ENCODE measurements around the gene TMEFF2.

Gene TMEFF2

DNA sequence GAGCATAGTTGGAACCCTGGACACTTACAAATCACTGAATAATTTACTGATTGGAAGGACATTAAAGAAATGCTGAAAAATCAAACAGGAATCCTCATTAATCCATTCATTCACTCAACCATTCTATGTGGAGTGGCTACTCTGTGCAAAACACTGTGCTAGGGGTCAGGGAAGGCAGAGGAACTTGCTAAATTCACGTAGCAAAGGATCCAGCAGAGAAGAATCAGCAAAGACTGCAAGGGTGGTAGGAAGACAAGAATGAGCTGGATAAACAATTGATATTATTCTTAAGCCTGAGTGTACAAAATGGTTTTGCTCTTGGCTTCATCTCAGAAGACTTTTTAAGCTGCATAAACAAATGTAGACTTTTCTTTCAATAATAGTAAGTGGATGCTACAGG, 183.5 kb downstream of the TMEFF2 start:
- TF ChIP-seq, protein P1, sequence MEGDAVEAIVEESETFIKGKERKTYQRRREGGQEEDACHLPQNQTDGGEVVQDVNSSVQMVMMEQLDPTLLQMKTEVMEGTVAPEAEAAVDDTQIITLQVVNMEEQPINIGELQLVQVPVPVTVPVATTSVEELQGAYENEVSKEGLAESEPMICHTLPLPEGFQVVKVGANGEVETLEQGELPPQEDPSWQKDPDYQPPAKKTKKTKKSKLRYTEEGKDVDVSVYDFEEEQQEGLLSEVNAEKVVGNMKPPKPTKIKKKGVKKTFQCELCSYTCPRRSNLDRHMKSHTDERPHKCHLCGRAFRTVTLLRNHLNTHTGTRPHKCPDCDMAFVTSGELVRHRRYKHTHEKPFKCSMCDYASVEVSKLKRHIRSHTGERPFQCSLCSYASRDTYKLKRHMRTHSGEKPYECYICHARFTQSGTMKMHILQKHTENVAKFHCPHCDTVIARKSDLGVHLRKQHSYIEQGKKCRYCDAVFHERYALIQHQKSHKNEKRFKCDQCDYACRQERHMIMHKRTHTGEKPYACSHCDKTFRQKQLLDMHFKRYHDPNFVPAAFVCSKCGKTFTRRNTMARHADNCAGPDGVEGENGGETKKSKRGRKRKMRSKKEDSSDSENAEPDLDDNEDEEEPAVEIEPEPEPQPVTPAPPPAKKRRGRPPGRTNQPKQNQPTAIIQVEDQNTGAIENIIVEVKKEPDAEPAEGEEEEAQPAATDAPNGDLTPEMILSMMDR (conservative IDR thresholded peaks at IDR 0.05; ENCODE audit: low read length), result no peak
- no peak overlapping the region for H3K4me3 ChIP-seq (ENCODE audit: low read length)
- no peak for DNase-seq (ENCODE audit: low read depth)

DNA sequence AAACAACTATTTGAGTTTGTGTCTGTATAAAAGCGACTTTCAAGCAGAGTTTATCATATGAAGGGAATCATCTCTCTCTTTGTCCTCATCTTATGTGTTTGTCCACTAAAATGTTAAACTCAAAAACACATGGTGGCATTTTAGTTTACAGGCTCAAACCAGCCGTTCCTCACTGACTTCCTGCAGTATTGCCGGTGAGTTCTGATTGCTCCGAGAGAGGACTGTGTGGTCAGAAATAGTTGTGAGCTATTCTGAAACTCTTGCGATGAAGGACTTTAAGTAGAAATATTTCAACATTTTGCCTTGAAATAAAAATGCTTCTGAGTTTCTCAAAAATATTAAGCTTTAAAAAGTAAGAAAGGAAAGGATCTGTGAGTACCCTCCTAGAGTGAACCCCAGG, 184.7 kb downstream of the TMEFF2 start:
- TF ChIP-seq, protein P1 (conservative IDR thresholded peaks at IDR 0.05; ENCODE audit: low read length), result no peak
- DNase-seq (ENCODE audit: low read depth), result no peak

DNA sequence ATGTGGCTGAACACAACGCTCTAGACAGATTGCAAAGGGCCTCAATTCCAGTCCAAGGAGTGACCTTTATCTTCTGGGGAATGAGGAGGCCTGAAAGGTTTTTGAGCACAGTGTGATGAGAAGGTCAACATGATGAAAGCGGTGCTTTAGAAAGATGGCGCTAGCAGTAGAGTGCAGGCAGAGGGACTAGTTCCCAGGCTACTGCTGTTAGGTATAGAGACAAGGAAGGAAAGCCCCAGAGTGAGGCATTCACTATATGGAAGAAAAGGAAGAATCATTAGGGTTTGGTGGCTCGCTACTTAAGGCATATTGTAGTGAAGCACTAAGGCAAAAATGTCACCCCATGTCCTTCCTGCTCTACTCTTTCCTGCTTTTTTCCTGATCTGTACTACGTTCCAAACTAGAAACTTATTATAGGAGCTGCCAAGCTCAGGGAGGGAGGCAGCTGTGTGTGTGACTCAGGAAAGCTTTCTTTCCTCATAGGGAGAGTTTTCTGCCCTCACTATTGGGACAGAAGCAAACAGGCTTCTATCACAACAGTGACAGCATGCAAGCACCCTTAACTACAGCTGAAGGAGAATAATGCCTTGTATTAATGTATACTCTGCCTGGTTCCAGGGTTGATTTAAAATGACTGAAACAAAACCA, 187.0 kb downstream of the TMEFF2 start:
- DNase-seq (ENCODE audit: low read depth), result peak; percentile 26
- no peak overlapping the region for H3K4me3 ChIP-seq (ENCODE audit: low read length)
- TF ChIP-seq, protein P1 (conservative IDR thresholded peaks at IDR 0.05; ENCODE audit: low read length), result no peak

More for the DNA sequence above, 184.7 kb downstream of the TMEFF2 start:
- H3K4me3 ChIP-seq (ENCODE audit: low read length), result no peak overlapping the region

DNA sequence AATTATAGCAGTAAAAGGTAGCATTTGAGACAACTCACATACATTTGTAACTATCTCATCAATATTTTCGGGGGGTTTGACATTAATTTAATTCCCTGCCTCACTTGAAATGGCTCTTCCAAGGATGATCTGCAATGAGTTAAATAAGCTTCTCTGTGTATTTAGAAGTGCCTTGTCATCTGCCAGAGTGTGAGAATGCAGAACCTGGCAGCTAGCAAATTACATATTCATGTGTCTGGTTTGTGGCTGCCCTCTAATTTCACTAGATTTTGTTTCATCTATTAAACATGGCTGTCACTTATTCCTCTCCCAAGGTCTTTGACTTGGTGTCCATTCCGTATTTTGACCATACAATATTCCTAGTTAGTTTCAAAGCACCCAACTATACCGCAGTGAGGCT, 189.5 kb downstream of the TMEFF2 start:
- no peak for DNase-seq (ENCODE audit: low read depth)
- TF ChIP-seq, protein P1 (conservative IDR thresholded peaks at IDR 0.05; ENCODE audit: low read length), result no peak
- no peak overlapping the region for H3K4me3 ChIP-seq (ENCODE audit: low read length)

DNA sequence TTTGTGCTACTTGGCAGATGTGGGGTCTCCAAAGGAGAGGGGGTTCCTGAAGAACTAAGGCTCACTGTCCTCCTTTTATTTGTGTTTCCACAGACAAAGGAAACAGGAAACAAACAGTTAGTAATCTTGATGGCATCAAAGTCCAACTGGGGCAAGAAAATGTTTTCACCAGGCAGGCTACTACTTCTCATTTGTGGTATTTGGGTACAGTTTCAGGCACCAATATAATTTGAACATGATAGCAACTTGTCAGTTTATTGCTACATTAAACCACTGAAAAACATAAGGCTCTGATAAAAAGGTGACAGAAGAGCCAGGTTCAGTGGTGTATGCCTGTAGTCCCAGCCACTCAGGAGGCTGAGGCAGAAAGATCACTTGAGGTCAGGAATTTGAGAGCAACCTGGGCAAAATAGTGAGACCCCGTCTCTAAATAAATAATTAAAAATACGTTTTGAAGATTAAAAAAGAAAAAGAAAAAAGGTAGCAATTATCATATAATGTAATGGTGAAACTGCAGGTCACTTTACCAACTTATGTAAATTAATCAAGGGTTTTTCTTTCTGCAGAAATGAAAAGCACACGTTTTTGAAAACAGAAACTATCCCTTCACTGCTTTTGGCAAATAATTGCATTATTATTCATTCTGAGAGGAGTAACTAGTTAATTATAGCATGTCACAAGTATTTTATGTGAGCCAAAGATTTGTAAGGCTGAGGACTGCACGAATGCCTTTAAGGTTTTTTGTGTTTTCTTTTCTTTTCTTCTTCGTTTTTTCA, 190.4 kb downstream of the TMEFF2 start:
- H3K4me3 ChIP-seq (ENCODE audit: low read length), result no peak overlapping the region
- TF ChIP-seq, protein P1 (conservative IDR thresholded peaks at IDR 0.05; ENCODE audit: low read length), result no peak
- no peak for DNase-seq (ENCODE audit: low read depth)

DNA sequence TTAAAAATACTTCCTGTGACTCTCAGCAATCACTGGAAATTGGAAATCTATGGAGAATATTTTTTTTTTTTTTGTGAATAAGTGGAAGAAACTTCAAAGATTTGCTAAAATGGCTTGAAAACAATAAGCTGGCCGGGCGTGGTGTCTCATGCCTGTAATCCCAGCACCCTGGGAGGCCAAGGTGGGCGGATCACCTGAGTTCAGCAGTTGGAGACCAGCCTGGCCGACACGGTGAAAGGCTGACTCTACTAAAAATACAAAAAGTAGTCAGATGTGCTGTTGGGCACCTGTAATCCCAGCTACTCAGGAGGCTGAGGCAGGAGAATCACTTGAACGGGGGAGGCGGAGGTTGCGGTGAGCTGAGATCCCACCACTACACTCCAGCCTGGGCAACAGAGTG, 192.3 kb downstream of the TMEFF2 start:
- no peak overlapping the region for H3K4me3 ChIP-seq (ENCODE audit: low read length)
- DNase-seq (ENCODE audit: low read depth), result no peak
- TF ChIP-seq, protein P1 (conservative IDR thresholded peaks at IDR 0.05; ENCODE audit: low read length), result no peak

Data from AG10803 (cell line).